Ovary (tissue), 3 donors: ENCODE measurements around the gene PGD.

Source experiments
- EP300 ChIP-seq: sonication (generic); formaldehyde crosslinking; IDR thresholded peaks from one replicate; pipeline ENCODE4 v1.6.1; 2017; ENCODE audit warnings: antibody characterized with exemption
- POLR2A ChIP-seq: fragments of 450-650 bp; IDR thresholded peaks from one replicate; pipeline ENCODE4 v1.6.1; 2017; ENCODE audit warnings: antibody characterized with exemption, mild to moderate bottlenecking, moderate library complexity
- TF ChIP-seq, protein P1 (sequence below), 3 donors: fragments of 450-650 bp in 2 of 3; fragments of 200-600 bp in 1 of 3; IDR thresholded peaks; one replicate each; pipeline versions ENCODE4 v1.5.1 to v1.8.0; 2016 to 2022; ENCODE audit warnings: antibody characterized with exemption in 3 of 3, mild to moderate bottlenecking in 1 of 3
- donor health status: DM: no; HTN: no; CAD: no.

- TF ChIP-seq POLR2A (no peak), EP300 (no peak)
- TF ChIP-seq, protein P1, sequence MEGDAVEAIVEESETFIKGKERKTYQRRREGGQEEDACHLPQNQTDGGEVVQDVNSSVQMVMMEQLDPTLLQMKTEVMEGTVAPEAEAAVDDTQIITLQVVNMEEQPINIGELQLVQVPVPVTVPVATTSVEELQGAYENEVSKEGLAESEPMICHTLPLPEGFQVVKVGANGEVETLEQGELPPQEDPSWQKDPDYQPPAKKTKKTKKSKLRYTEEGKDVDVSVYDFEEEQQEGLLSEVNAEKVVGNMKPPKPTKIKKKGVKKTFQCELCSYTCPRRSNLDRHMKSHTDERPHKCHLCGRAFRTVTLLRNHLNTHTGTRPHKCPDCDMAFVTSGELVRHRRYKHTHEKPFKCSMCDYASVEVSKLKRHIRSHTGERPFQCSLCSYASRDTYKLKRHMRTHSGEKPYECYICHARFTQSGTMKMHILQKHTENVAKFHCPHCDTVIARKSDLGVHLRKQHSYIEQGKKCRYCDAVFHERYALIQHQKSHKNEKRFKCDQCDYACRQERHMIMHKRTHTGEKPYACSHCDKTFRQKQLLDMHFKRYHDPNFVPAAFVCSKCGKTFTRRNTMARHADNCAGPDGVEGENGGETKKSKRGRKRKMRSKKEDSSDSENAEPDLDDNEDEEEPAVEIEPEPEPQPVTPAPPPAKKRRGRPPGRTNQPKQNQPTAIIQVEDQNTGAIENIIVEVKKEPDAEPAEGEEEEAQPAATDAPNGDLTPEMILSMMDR (IDR thresholded peaks at IDR 0.05) = no peak
Observed at GRCh38 chr1:10440794-10441193, 41.9 kb downstream of the PGD start.
